ENCODE results near the gene CST7.

The CST7 gene

GRCh38 chr20:24981282-24981681 is 32.2 kb downstream of the CST7 start:
- TF ChIP-seq CTCF (IDR thresholded peaks at IDR 0.05; ENCODE audit: low read depth, low read length, poor library complexity, severe bottlenecking) (no peak), EZH2phosphoT487 (IDR thresholded peaks at IDR 0.05; ENCODE audit: borderline replicate concordance, low read length) (no peak)
- peaks cover 2% of the 10 kb centered on the region; the same call in 1 of the 2 replicates for H4K20me1 ChIP-seq (ENCODE audit: control insufficient read depth, insufficient read depth, low read depth, low read length)
- no peaks in the 10 kb centered on the region for H3F3A ChIP-seq (ENCODE audit: control insufficient read depth, insufficient read depth)
- no peaks in the 10 kb centered on the region for H3K27me3 ChIP-seq (ENCODE audit: control insufficient read depth, low read length)
- H3K36me3 ChIP-seq (ENCODE audit: control insufficient read depth, low read length) = peaks cover 74% of the 10 kb centered on the region
- no peaks in the 10 kb centered on the region for H3K9me2 ChIP-seq (replicated peaks; ENCODE audit: control insufficient read depth, low read length)
- H3K4me2 ChIP-seq (ENCODE audit: low read length) = no peak overlapping the region
- peaks cover 4% of the 10 kb centered on the region; the same call in 1 of the 2 replicates for H3K9me3 ChIP-seq (ENCODE audit: control insufficient read depth, insufficient read depth, low read length)
- no peak overlapping the region for H3K27ac ChIP-seq (ENCODE audit: low read depth, low read length)
- H3K4me1 ChIP-seq (ENCODE audit: control insufficient read depth, low read length) = no peaks in the 10 kb centered on the region
- H3K79me2 ChIP-seq (ENCODE audit: control insufficient read depth, low read length) = peaks cover 36% of the 10 kb centered on the region
- no peak overlapping the region for H3K4me3 ChIP-seq (ENCODE audit: low read length)

GRCh38 chr20:24981790-24982189 is 32.7 kb downstream of the CST7 start:
- Histone ChIP-seq H3K9me2 (replicated peaks; ENCODE audit: control insufficient read depth, low read length) (no peaks in the 10 kb centered on the region), H3K9me3 (ENCODE audit: control insufficient read depth, insufficient read depth, low read length) (peaks cover 3% of the 10 kb centered on the region; the same call in 1 of the 2 replicates), H3F3A (ENCODE audit: control insufficient read depth, insufficient read depth) (no peaks in the 10 kb centered on the region), H3K27me3 (ENCODE audit: control insufficient read depth, low read length) (no peaks in the 10 kb centered on the region), H4K20me1 (ENCODE audit: control insufficient read depth, insufficient read depth, low read depth, low read length) (peaks cover 2% of the 10 kb centered on the region; the same call in 1 of the 2 replicates), H3K79me2 (ENCODE audit: control insufficient read depth, low read length) (peaks cover 41% of the 10 kb centered on the region), H3K27ac (ENCODE audit: low read depth, low read length) (no peak overlapping the region), H3K4me3 (ENCODE audit: low read length) (no peak overlapping the region), H3K36me3 (ENCODE audit: control insufficient read depth, low read length) (peaks cover 68% of the 10 kb centered on the region), H3K4me1 (ENCODE audit: control insufficient read depth, low read length) (no peaks in the 10 kb centered on the region), H3K4me2 (ENCODE audit: low read length) (no peak overlapping the region)
- TF ChIP-seq CTCF (IDR thresholded peaks at IDR 0.05; ENCODE audit: low read depth, low read length, poor library complexity, severe bottlenecking) (no peak), EZH2phosphoT487 (IDR thresholded peaks at IDR 0.05; ENCODE audit: borderline replicate concordance, low read length) (no peak)

GRCh38 chr20:24983896-24984295 is 34.8 kb downstream of the CST7 start:
- TF ChIP-seq CTCF (IDR thresholded peaks at IDR 0.05; ENCODE audit: low read depth, low read length, poor library complexity, severe bottlenecking) (no peak), EZH2phosphoT487 (IDR thresholded peaks at IDR 0.05; ENCODE audit: borderline replicate concordance, low read length) (no peak)
- Histone ChIP-seq H3F3A (ENCODE audit: control insufficient read depth, insufficient read depth) (no peaks in the 10 kb centered on the region), H3K4me1 (ENCODE audit: control insufficient read depth, low read length) (no peaks in the 10 kb centered on the region), H3K27me3 (ENCODE audit: control insufficient read depth, low read length) (no peaks in the 10 kb centered on the region), H3K27ac (ENCODE audit: low read depth, low read length) (no peak overlapping the region), H3K4me2 (ENCODE audit: low read length) (no peak overlapping the region), H3K9me3 (ENCODE audit: control insufficient read depth, insufficient read depth, low read length) (peaks cover 3% of the 10 kb centered on the region; the same call in 1 of the 2 replicates), H3K36me3 (ENCODE audit: control insufficient read depth, low read length) (peaks cover 49% of the 10 kb centered on the region), H3K9me2 (replicated peaks; ENCODE audit: control insufficient read depth, low read length) (no peaks in the 10 kb centered on the region), H3K79me2 (ENCODE audit: control insufficient read depth, low read length) (peaks cover 62% of the 10 kb centered on the region), H4K20me1 (ENCODE audit: control insufficient read depth, insufficient read depth, low read depth, low read length) (peaks cover 8% of the 10 kb centered on the region; the same call in 1 of the 2 replicates), H3K4me3 (ENCODE audit: low read length) (no peak overlapping the region)
